OCI-LY1 (cell line): Measurements from ENCODE around the gene GNB5.

ENCODE experiments used
- CTCF ChIP-seq: fragments of 200-600 bp; sonication (generic), shearing (Covaris generic); IDR thresholded peaks from 2 replicates; pipeline ENCODE4 v1.5.1; 2017; ENCODE audit warnings: mild to moderate bottlenecking, antibody characterized with exemption, low read length, moderate library complexity, mixed read lengths
- EZH2 ChIP-seq: fragments of 200-600 bp; sonication (generic), shearing (Covaris generic); IDR thresholded peaks from 2 replicates; pipeline ENCODE4 v1.8.0; 2017; ENCODE audit warnings: borderline replicate concordance, mixed run types, mild to moderate bottlenecking, antibody characterized with exemption, low read length, moderate library complexity, mixed read lengths

GRCh38 chr15:52240166-52240565 is 49.0 kb upstream of the GNB5 start:
- TF ChIP-seq CTCF: no peak
- TF ChIP-seq EZH2: no peak
